HEK293 (cell line): ENCODE data around the gene SSH3.

Experiments
- CTCF ChIA-PET: fragments of 350-600 bp; formaldehyde crosslinking; extraction: SDS; loops from one replicate; lab custom pipeline; 2021; ENCODE audit warnings: antibody characterized with exemption; lab: Yijun Ruan, JAX
- POLR2A ChIA-PET: fragments of 300-600 bp; formaldehyde crosslinking; extraction: SDS; loops from one replicate; lab custom pipeline; 2020; ENCODE audit warnings: antibody characterized with exemption, inconsistent platforms; lab: Yijun Ruan, JAX
- H3K27ac ChIP-seq: fragments of 200-500 bp; sonication (Bioruptor generic); 2 replicates; pipeline ENCODE4 v1.5.1; 2014; ENCODE audit warnings: low read depth, low read length, control low read depth, inconsistent platforms; ENCODE audit errors: extremely low read depth
- H3K36me3 ChIP-seq, 2 experiments: fragments of 200-500 bp in 1 of 2; sonication (Bioruptor generic) in 1 of 2; 1 replicate in 1 of 2; 2 replicates in 1 of 2; pipeline ENCODE4 v1.5.1; 2014 to 2017; ENCODE audit warnings: inconsistent platforms in 2 of 2, low read length in 2 of 2; ENCODE audit not compliant: control insufficient read depth in 2 of 2, insufficient read depth in 1 of 2
- H3K4me1 ChIP-seq: fragments of 200-500 bp; sonication (Bioruptor generic); 2 replicates; pipeline ENCODE4 v1.5.1; 2014; ENCODE audit warnings: mild to moderate bottlenecking, low read length, inconsistent platforms; ENCODE audit not compliant: control insufficient read depth, insufficient read depth
- H3K4me3 ChIP-seq: 2 replicates; pipeline ENCODE4 v1.5.1; 2011; ENCODE audit warnings: low read depth, mild to moderate bottlenecking, control low read depth, low read length, moderate library complexity
- H3K9me3 ChIP-seq: fragments of 200-500 bp; sonication (Bioruptor generic); 2 replicates; pipeline ENCODE4 v1.5.1; 2014; ENCODE audit warnings: low read depth, low read length, inconsistent platforms; ENCODE audit not compliant: control insufficient read depth, insufficient read depth
- CTCF ChIP-seq: fragments of 450-650 bp; formaldehyde crosslinking; IDR thresholded peaks from 2 replicates; pipeline ENCODE4 v1.5.1; 2016; ENCODE audit warnings: missing biosample characterization, missing genetic modification characterization
- GLIS1 ChIP-seq: fragments of 450-650 bp; formaldehyde crosslinking; IDR thresholded peaks from 2 replicates; pipeline ENCODE4 v1.5.1; 2016; ENCODE audit warnings: missing biosample characterization, missing genetic modification characterization
- GLIS2 ChIP-seq: fragments of 450-650 bp; formaldehyde crosslinking; IDR thresholded peaks from 2 replicates; pipeline ENCODE4 v1.5.1; 2016; ENCODE audit warnings: missing biosample characterization, missing genetic modification characterization
- HOXC10 ChIP-seq: sonication (generic); formaldehyde crosslinking; IDR thresholded peaks from 2 replicates; pipeline ENCODE4 v1.8.1; 2023; ENCODE audit warnings: mild to moderate bottlenecking, missing genetic modification reagents
- KLF17 ChIP-seq: fragments of 450-650 bp; formaldehyde crosslinking; IDR thresholded peaks from 2 replicates; pipeline ENCODE4 v1.5.1; 2016; ENCODE audit warnings: missing biosample characterization, missing genetic modification characterization
- PBX3 ChIP-seq: sonication (generic); formaldehyde crosslinking; IDR thresholded peaks from 2 replicates; pipeline ENCODE4 v1.8.1; 2022; ENCODE audit warnings: mild to moderate bottlenecking, moderate library complexity, missing genetic modification reagents
- SCRT2 ChIP-seq: fragments of 450-650 bp; formaldehyde crosslinking; IDR thresholded peaks from 2 replicates; pipeline ENCODE4 v1.5.1; 2016; ENCODE audit warnings: missing biosample characterization, missing genetic modification characterization
- ZBTB10 ChIP-seq: fragments of 450-650 bp; formaldehyde crosslinking; IDR thresholded peaks from 2 replicates; pipeline ENCODE4 v1.5.1; 2016; ENCODE audit warnings: missing biosample characterization, missing genetic modification characterization
- ZIC2 ChIP-seq: fragments of 450-650 bp; formaldehyde crosslinking; IDR thresholded peaks from 2 replicates; pipeline ENCODE4 v1.5.1; 2016; ENCODE audit warnings: missing biosample characterization, missing genetic modification characterization
- ZNF16 ChIP-seq: fragments of 450-650 bp; formaldehyde crosslinking; IDR thresholded peaks from 2 replicates; pipeline ENCODE4 v1.5.1; 2016; ENCODE audit warnings: low read depth, missing biosample characterization, missing genetic modification characterization
- ZNF37A ChIP-seq: fragments of 450-650 bp; IDR thresholded peaks from 2 replicates; pipeline ENCODE4 v1.5.1; 2018; ENCODE audit warnings: missing biosample characterization, missing genetic modification characterization
- ZNF423 ChIP-seq: fragments of 450-650 bp; formaldehyde crosslinking; IDR thresholded peaks from 2 replicates; pipeline ENCODE4 v1.5.1; 2016; ENCODE audit warnings: missing biosample characterization, missing genetic modification characterization
- ZNF473 ChIP-seq: fragments of 450-650 bp; formaldehyde crosslinking; IDR thresholded peaks from 2 replicates; pipeline ENCODE4 v1.5.1; 2017; ENCODE audit warnings: missing biosample characterization, missing genetic modification characterization
- ZNF529 ChIP-seq: fragments of 450-650 bp; formaldehyde crosslinking; IDR thresholded peaks from 2 replicates; pipeline ENCODE4 v1.5.1; 2017; ENCODE audit warnings: missing genetic modification characterization, missing biosample characterization; ENCODE audit not compliant: insufficient replicate concordance
- ZNF624 ChIP-seq: fragments of 450-650 bp; formaldehyde crosslinking; IDR thresholded peaks from 2 replicates; pipeline ENCODE4 v1.5.1; 2017; ENCODE audit warnings: missing biosample characterization, missing genetic modification characterization
- ZNF747 ChIP-seq: fragments of 450-650 bp; formaldehyde crosslinking; IDR thresholded peaks from 2 replicates; pipeline ENCODE4 v1.5.1; 2016; ENCODE audit warnings: missing biosample characterization, missing genetic modification characterization

SSH3 gene

GRCh38 chr11:67274768-67275605, 28.3 kb upstream of the SSH3 start:
- no peaks in the 10 kb centered on the region for H3K9me3 ChIP-seq
- ChIA-PET CTCF (no interaction called here), POLR2A (interaction anchor here (1.4 kb wide), 1 partner anchor 48 kb away, joined by 3 read pairs; no protein-coding TSS in a partner anchor)
- no peak overlapping the region for H3K4me3 ChIP-seq
- TF ChIP-seq ZNF37A (no peak), ZNF624 (tag by site-specific recombination) (no peak), ZNF747 (tag by site-specific recombination) (no peak), PBX3 (CRISPR knock-in tag) (no peak)
- H3K4me1 ChIP-seq = peaks cover 4% of the 10 kb centered on the region
- no peak overlapping the region for H3K27ac ChIP-seq
- peaks cover 0 to 55% of the 10 kb centered on the region in 2 experiments; a peak in 1 of 3 replicates for H3K36me3 ChIP-seq

- TF ChIP-seq PBX3 (CRISPR knock-in tag) (no peak), ZNF473 (tag by site-specific recombination) (no peak), ZIC2 (tag by site-specific recombination) (no peak), ZNF16 (tag by site-specific recombination) (no peak), ZNF37A (no peak)
- peaks cover 4% of the 10 kb centered on the region for H3K4me1 ChIP-seq
- peaks cover 0 to 58% of the 10 kb centered on the region in 2 experiments; a peak in 1 of 3 replicates for H3K36me3 ChIP-seq
- ChIA-PET CTCF (no interaction called here), POLR2A (no interaction called here)
- no peak overlapping the region for H3K4me3 ChIP-seq
- no peaks in the 10 kb centered on the region for H3K9me3 ChIP-seq
- peak overlapping the region; percentile 93; the same call in 1 of the 2 replicates for H3K27ac ChIP-seq
Measured at GRCh38 chr11:67275606-67276409, 27.5 kb upstream of the SSH3 start.

- ChIA-PET CTCF (interaction anchor here (0.7 to 1.5 kb wide), 6 partner anchors 9 to 515 kb away, joined by 3 to 6 read pairs (median 4); no protein-coding TSS in a partner anchor), POLR2A (interaction anchor here (0.8 to 1.7 kb wide), 2 partner anchors 10 to 11 kb away, joined by 3 to 11 read pairs; partner anchors contain the start of genes ANKRD13D and GRK2)
- H3K36me3 ChIP-seq = peaks cover 0 to 65% of the 10 kb centered on the region in 2 experiments; a peak in 1 of 3 replicates
- TF ChIP-seq ZNF423 = 0 out of 2 replicates have a peak, but pooled peaks have one; percentile 0
- peak; percentile 69 for TF ChIP-seq CTCF (tag by site-specific recombination)
- no peak for TF ChIP-seq ZBTB10 (tag by site-specific recombination)
- no peak for TF ChIP-seq ZNF529 (tag by site-specific recombination)
- TF ChIP-seq GLIS2 (tag by site-specific recombination) = 0 out of 2 replicates have a peak, but pooled peaks have one; percentile 19
- TF ChIP-seq GLIS1 (tag by site-specific recombination) = peak; percentile 82
- no peak for TF ChIP-seq HOXC10 (CRISPR knock-in tag)
- TF ChIP-seq KLF17 (tag by site-specific recombination) = no peak
- TF ChIP-seq SCRT2 (tag by site-specific recombination) = peak; percentile 48
- no peaks in the 10 kb centered on the region for H3K9me3 ChIP-seq
- H3K4me3 ChIP-seq = no peak overlapping the region
- peak overlapping the region; percentile 93 for H3K27ac ChIP-seq
- H3K4me1 ChIP-seq = peaks cover 4% of the 10 kb centered on the region
Measured at GRCh38 chr11:67276781-67277230, 26.5 kb upstream of the SSH3 start.
